Left forelimb (tissue), 1 donor: Measurements from ENCODE around the gene COBL.

Source experiments
- DNase-seq: peaks from one replicate; pipeline ENCODE4 v3.0.0-alpha.2; 2018; ENCODE audit warnings: low spot score

The COBL gene

GRCh38 chr7:51325908-51326307 is 9.3 kb upstream of the COBL start:
- no peak for DNase-seq

- DNase-seq = no peak
Measured at GRCh38 chr7:51325261-51325676, 8.7 kb upstream of the COBL start.

- DNase-seq = no peak
Measured at GRCh38 chr7:51324206-51324898, 7.7 kb upstream of the COBL start.

- DNase-seq = no peak
Measured at GRCh38 chr7:51321961-51322515, 5.4 kb upstream of the COBL start.

GRCh38 chr7:51318886-51319579 is 2.4 kb upstream of the COBL start:
- DNase-seq = no peak

- no peak for DNase-seq
Measured at GRCh38 chr7:51318001-51318400, 1.4 kb upstream of the COBL start.

- no peak for DNase-seq
Measured at GRCh38 chr7:51317582-51317910, 937 bp upstream of the COBL start.

GRCh38 chr7:51316262-51316665 is 345 bp downstream of the COBL start:
- no peak for DNase-seq

GRCh38 chr7:51315393-51316261 is 982 bp downstream of the COBL start:
- no peak for DNase-seq

- no peak for DNase-seq
Measured at GRCh38 chr7:51314726-51315125, 1.9 kb downstream of the COBL start.

- DNase-seq = no peak
Measured at GRCh38 chr7:51313738-51314425, 2.7 kb downstream of the COBL start.

- no peak for DNase-seq
Measured at GRCh38 chr7:51312951-51313737, 3.5 kb downstream of the COBL start.

- DNase-seq = no peak
Measured at GRCh38 chr7:51311166-51311565, 5.4 kb downstream of the COBL start.

GRCh38 chr7:51310131-51310583 is 6.5 kb downstream of the COBL start:
- DNase-seq = no peak

GRCh38 chr7:51309361-51310130 is 7.1 kb downstream of the COBL start:
- DNase-seq = no peak

GRCh38 chr7:51308696-51309095 is 7.9 kb downstream of the COBL start:
- no peak for DNase-seq

- no peak for DNase-seq
Measured at GRCh38 chr7:51308265-51308664, 8.3 kb downstream of the COBL start.

- no peak for DNase-seq
Measured at GRCh38 chr7:51307651-51308210, 8.9 kb downstream of the COBL start.

- no peak for DNase-seq
Measured at GRCh38 chr7:51306761-51307160, 9.8 kb downstream of the COBL start.

GRCh38 chr7:51304729-51305128 is 11.9 kb downstream of the COBL start:
- no peak for DNase-seq
